GM12878 (cell line): ENCODE data around the gene TC2N. TPM values are rescaled to one million over a fixed set of nuclear protein-coding genes. Genes with fewer than 3 reads are reported as not detected.

ENCODE experiments used
- ATAC-seq: fragments of 200-7000 bp; cut with Tn5 transposase; 3 replicates; pipeline ENCODE4 v1.9.1; 2020; ENCODE audit warnings: mild to moderate bottlenecking, moderate library complexity
- BruUV-seq: library from RNA; stranded (reverse); fragments of 400-500 nt; replicated peaks from 2 replicates; lab custom pipeline; 2021; lab: Mats Ljungman, UMichigan
- CTCF ChIA-PET: fragments of 300-600 bp; sonication (Branson Sonifier 250); formaldehyde crosslinking; extraction: SDS; loops from one replicate; lab custom pipeline; 2021; ENCODE audit warnings: inconsistent platforms; lab: Yijun Ruan, JAX
- POLR2A ChIA-PET: fragments of 350-600 bp; formaldehyde crosslinking; extraction: SDS; loops from one replicate; lab custom pipeline; 2021; ENCODE audit warnings: inconsistent platforms; lab: Charles Lee
- RAD21 ChIA-PET: fragments of 300-600 bp; sonication (Branson Sonifier 250); formaldehyde crosslinking; loops from one replicate; lab custom pipeline; 2023; ENCODE audit warnings: antibody characterized with exemption; ENCODE audit not compliant: unreplicated experiment; lab: Charles Lee
- SMC1A ChIA-PET: fragments of 300-600 bp; sonication (Branson Sonifier 250); formaldehyde crosslinking; loops from one replicate; lab custom pipeline; 2023; ENCODE audit not compliant: unreplicated experiment, uncharacterized antibody; lab: Charles Lee
- DNase-seq: peaks from one replicate; pipeline ENCODE4 v3.0.0-alpha.2; 2011; ENCODE audit warnings: low read depth, low spot score
- FAIRE-seq: peaks from 3 replicates; lab custom pipeline; 2011; peaks lifted over from hg19 to GRCh38; lab: Jason Lieb, UNC
- H2AFZ ChIP-seq: 2 replicates; pipeline ENCODE4 v1.6.0; 2011; ENCODE audit warnings: low read depth, low read length, control low read depth; ENCODE audit not compliant: control insufficient read depth
- H3K27ac ChIP-seq: 2 replicates; pipeline ENCODE4 v1.5.1; 2011; ENCODE audit warnings: control low read depth; ENCODE audit not compliant: control insufficient read depth, insufficient read depth
- H3K27me3 ChIP-seq, 2 experiments: replicated peaks in 1 of 2; 2 replicates each; pipeline versions ENCODE4 v1.6.0 to v1.6.1; 2011; ENCODE audit warnings: low read length in 1 of 2; ENCODE audit not compliant: control insufficient read depth in 2 of 2, insufficient read depth in 2 of 2
- H3K36me3 ChIP-seq, 2 experiments: 2 replicates each; pipeline ENCODE4 v1.5.1; 2011; ENCODE audit warnings: low read length in 1 of 2; ENCODE audit not compliant: control insufficient read depth in 2 of 2, insufficient read depth in 2 of 2
- H3K4me1 ChIP-seq: 2 replicates; pipeline ENCODE4 v1.6.1; 2011; ENCODE audit warnings: mild to moderate bottlenecking, low read length, moderate library complexity, mixed read lengths; ENCODE audit not compliant: control insufficient read depth, insufficient read depth
- H3K4me2 ChIP-seq: 2 replicates; pipeline ENCODE4 v1.6.0; 2011; ENCODE audit warnings: control low read depth; ENCODE audit not compliant: control insufficient read depth, insufficient read depth
- H3K4me3 ChIP-seq: fragments of 200-600 bp; sonication (generic); 2 replicates; pipeline ENCODE4 v1.5.1; 2016
- H3K79me2 ChIP-seq: 2 replicates; pipeline ENCODE4 v1.6.0; 2011; ENCODE audit warnings: low read length; ENCODE audit not compliant: control insufficient read depth, insufficient read depth
- H3K9ac ChIP-seq: 2 replicates; pipeline ENCODE4 v1.8.0; 2011; ENCODE audit warnings: low read length, control low read depth, mixed read lengths; ENCODE audit not compliant: control insufficient read depth, insufficient read depth
- H3K9me3 ChIP-seq: replicated peaks from 3 replicates; pipeline ENCODE4 v1.5.1; 2011; ENCODE audit warnings: mild to moderate bottlenecking, low read length; ENCODE audit not compliant: control insufficient read depth, insufficient read depth
- H4K20me1 ChIP-seq: 2 replicates; pipeline ENCODE4 v1.6.0; 2011; ENCODE audit not compliant: control insufficient read depth, insufficient read depth
- BCLAF1 ChIP-seq: fragments of 450-650 bp; IDR thresholded peaks from 2 replicates; pipeline ENCODE4 v1.6.1; 2017; ENCODE audit warnings: antibody characterized with exemption, mild to moderate bottlenecking, moderate library complexity
- BHLHE40 ChIP-seq, 2 experiments: fragments of 450-650 bp in 1 of 2; IDR thresholded peaks; 2 replicates each; pipeline ENCODE4 v1.6.1; 2011 to 2017; ENCODE audit warnings: low read depth in 2 of 2, borderline replicate concordance in 1 of 2, improper control_type of control experiment in 1 of 2, low read length in 1 of 2, mild to moderate bottlenecking in 1 of 2
- CUX1 ChIP-seq: IDR thresholded peaks from 2 replicates; pipeline ENCODE4 v1.6.1; 2012; ENCODE audit warnings: improper control_type of control experiment, low read depth, low read length; ENCODE audit not compliant: insufficient replicate concordance
- FOXK2 ChIP-seq: fragments of 450-650 bp; IDR thresholded peaks from 2 replicates; pipeline ENCODE4 v1.6.1; 2017; ENCODE audit warnings: mild to moderate bottlenecking, moderate library complexity
- HDAC6 ChIP-seq: fragments of 200-600 bp; sonication (generic); IDR thresholded peaks from one replicate; pipeline ENCODE4 v1.8.0; 2017; ENCODE audit warnings: antibody characterized with exemption; ENCODE audit not compliant: unreplicated experiment
- PML ChIP-seq: IDR thresholded peaks from 2 replicates; pipeline ENCODE4 v1.6.1; 2012; ENCODE audit warnings: low read length, inconsistent platforms
- WGBS: methylation state at CpG from one replicate; pipeline ENCODE4 v1.1.6; 2016; ENCODE audit warnings: low lambda C conversion rate; ENCODE audit not compliant: insufficient replicate concordance, insufficient coverage; ENCODE audit errors: missing lambda C conversion rate; 5-methylcytosine and 5-hydroxymethylcytosine counted together
- in situ Hi-C: fragments of 300-500 bp; cut with MboI; formaldehyde crosslinking; loops from 9 replicates; pipeline ENCODE4 v1.14.3; 2018; ENCODE audit warnings: mixed read lengths
- intact Hi-C: fragments of 100-400 bp; cut with micrococcal nuclease; formaldehyde crosslinking; loops from one replicate; pipeline ENCODE4 v1.14.2; 2022; ENCODE audit not compliant: unreplicated experiment
- polyA plus RNA-seq, 11 experiments: library from polyadenylated mRNA; depleted of rRNA in 4 of 11; unstranded in 6 of 11; stranded (reverse) in 5 of 11; fragments of >200 nt; fragmentation: Nextera tagmentation in 4 of 11; fragmentation: Illumina TruSeq in 1 of 11; extraction: Ambion mirVana in 4 of 11; extraction: Trizol in 1 of 11; gene quantifications; 1 replicate in 1 of 11; 2 replicates in 10 of 11; pipeline versions ENCODE4 v1.2.1 to v1.2.3, GENCODE V29; 2011 to 2016; ENCODE audit warnings: inconsistent platforms in 2 of 11, missing spikeins in 2 of 11, low read depth in 1 of 11
- total RNA-seq, 4 experiments: library from RNA; depleted of rRNA in 3 of 4; stranded (reverse); fragments of >200 nt in 3 of 4; fragmentation: Illumina TruSeq in 1 of 4; extraction: Trizol in 1 of 4; gene quantifications; 2 replicates each; pipeline versions ENCODE4 v1.2.1 to v1.2.3, GENCODE V29; 2013 to 2021

TC2N gene
- total and polyA plus RNA-seq, 10 of the 15 experiments (the other 5 are each of a cell fraction or from before 2014, with no cell fraction given): 0.15 to 1.6 (median 0.35) TPM

GRCh38 chr14:91870890-91871289, 3.6 kb upstream of the TC2N start:
- H4K20me1 ChIP-seq: no peaks in the 10 kb centered on the region
- ATAC-seq (no peak), FAIRE-seq (no peak), DNase-seq (no peak)
- no peaks in the 10 kb centered on the region for H3K36me3 ChIP-seq
- 50% methylated on average over 2 of the region's 2 CpGs for WGBS
- intact Hi-C loops: no loop called here
- ChIA-PET CTCF (no interaction called here), POLR2A (no interaction called here), RAD21 (interaction anchor here (0.6 kb wide), 1 partner anchor 28 kb away, joined by 5 read pairs; no protein-coding TSS in a partner anchor), SMC1A (no interaction called here)
- no peaks in the 10 kb centered on the region for H3K79me2 ChIP-seq
- no peak overlapping the region for H3K9ac ChIP-seq
- peaks cover 40% of the 10 kb centered on the region for H3K4me1 ChIP-seq
- no peak overlapping the region for H3K4me2 ChIP-seq
- no peaks in the 10 kb centered on the region; the same call in 2 of the 3 replicates for H3K9me3 ChIP-seq
- H3K4me3 ChIP-seq: no peak overlapping the region
- in situ Hi-C loops: no loop called here
- TF ChIP-seq FOXK2 (no peak), CUX1 (no peak), BCLAF1 (no peak), PML (no peak), BHLHE40 (IDR thresholded peaks at IDR 0.05; ENCODE audit: borderline replicate concordance in 1 of 2, low read depth in 2 of 2, low read length in 1 of 2) (no peak), HDAC6 (no peak)
- H3K27me3 ChIP-seq: no peaks in the 10 kb centered on the region
- no peak overlapping the region for H3K27ac ChIP-seq
- H2AFZ ChIP-seq: no peak overlapping the region
- no TSS peak for BruUV-seq
